ENCODE results near the gene RPS29. TPM values are rescaled to one million over a fixed set of nuclear protein-coding genes. Genes with fewer than 3 reads are reported as not detected.

The RPS29 gene
- total and polyA plus RNA-seq, 2 experiments from 2014 or later, result 875 to 3,841 TPM

- TF ChIP-seq EZH2 (IDR thresholded peaks at IDR 0.05; ENCODE audit: borderline replicate concordance) (no peak), EZH2phosphoT487 (IDR thresholded peaks at IDR 0.05; ENCODE audit: low read depth, severe bottlenecking, unreplicated experiment) (no peak), CTCF (IDR thresholded peaks at IDR 0.05; ENCODE audit: poor library complexity) (no peak)
- Histone ChIP-seq H3K4me3 (no peak overlapping the region), H3K9me2 (replicated peaks; ENCODE audit: insufficient read depth) (no peaks in the 10 kb centered on the region), H3K4me2 (no peak overlapping the region), H3K4me1 (ENCODE audit: insufficient read depth) (no peaks in the 10 kb centered on the region), H3K36me3 (replicated peaks; ENCODE audit: insufficient read depth, low read depth) (no peaks in the 10 kb centered on the region), H2AFZ (no peak overlapping the region), H3K79me2 (no peaks in the 10 kb centered on the region), H4K20me1 (ENCODE audit: insufficient read depth, poor library complexity, severe bottlenecking) (no peaks in the 10 kb centered on the region), H3K27ac (no peak overlapping the region), H3K9me3 (ENCODE audit: low read depth) (no peaks in the 10 kb centered on the region), H3K27me3 (no peaks in the 10 kb centered on the region)
- no peak for DNase-seq (ENCODE audit: low spot score)
- 94% methylated on average over 6 of the region's 6 CpGs for WGBS (ENCODE audit: low lambda C conversion rate, missing lambda C conversion rate)
These were observed 26.0 kb downstream of the RPS29 start for GRCh38 chr14:49559979-49560768.

GRCh38 chr14:49553892-49554291, 32.3 kb downstream of the RPS29 start:
- DNase-seq (ENCODE audit: low spot score), result no peak
- no peak for TF ChIP-seq EZH2phosphoT487 (IDR thresholded peaks at IDR 0.05; ENCODE audit: low read depth, severe bottlenecking, unreplicated experiment)
- TF ChIP-seq CTCF (IDR thresholded peaks at IDR 0.05; ENCODE audit: poor library complexity), result no peak
- TF ChIP-seq EZH2 (IDR thresholded peaks at IDR 0.05; ENCODE audit: borderline replicate concordance), result no peak
- Histone ChIP-seq H3K4me2 (no peak overlapping the region), H3K36me3 (replicated peaks; ENCODE audit: insufficient read depth, low read depth) (no peaks in the 10 kb centered on the region), H2AFZ (no peak overlapping the region), H3K9me2 (replicated peaks; ENCODE audit: insufficient read depth) (no peaks in the 10 kb centered on the region), H3K27ac (no peak overlapping the region), H3K4me3 (no peak overlapping the region), H4K20me1 (ENCODE audit: insufficient read depth, poor library complexity, severe bottlenecking) (no peaks in the 10 kb centered on the region), H3K79me2 (no peaks in the 10 kb centered on the region), H3K9me3 (ENCODE audit: low read depth) (no peaks in the 10 kb centered on the region), H3K4me1 (ENCODE audit: insufficient read depth) (no peaks in the 10 kb centered on the region), H3K27me3 (no peaks in the 10 kb centered on the region)
- 62% methylated on average over 3 of the region's 3 CpGs for WGBS (ENCODE audit: low lambda C conversion rate, missing lambda C conversion rate)

GRCh38 chr14:49553106-49553505, 33.1 kb downstream of the RPS29 start:
- Histone ChIP-seq H3K4me3 (no peak overlapping the region), H3K27me3 (no peaks in the 10 kb centered on the region), H4K20me1 (ENCODE audit: insufficient read depth, poor library complexity, severe bottlenecking) (no peaks in the 10 kb centered on the region), H3K9me3 (ENCODE audit: low read depth) (no peaks in the 10 kb centered on the region), H2AFZ (no peak overlapping the region), H3K27ac (no peak overlapping the region), H3K4me1 (ENCODE audit: insufficient read depth) (no peaks in the 10 kb centered on the region), H3K9me2 (replicated peaks; ENCODE audit: insufficient read depth) (no peaks in the 10 kb centered on the region), H3K79me2 (no peaks in the 10 kb centered on the region), H3K4me2 (no peak overlapping the region), H3K36me3 (replicated peaks; ENCODE audit: insufficient read depth, low read depth) (no peaks in the 10 kb centered on the region)
- DNase-seq (ENCODE audit: low spot score), result no peak
- TF ChIP-seq EZH2phosphoT487 (IDR thresholded peaks at IDR 0.05; ENCODE audit: low read depth, severe bottlenecking, unreplicated experiment), result no peak
- TF ChIP-seq EZH2 (IDR thresholded peaks at IDR 0.05; ENCODE audit: borderline replicate concordance), result no peak
- TF ChIP-seq CTCF (IDR thresholded peaks at IDR 0.05; ENCODE audit: poor library complexity), result no peak
